HepG2 (cell line): ENCODE data around the gene TMCC1. TPM values are rescaled to one million over a fixed set of nuclear protein-coding genes. Genes with fewer than 3 reads are reported as not detected.

Experiments
- ELF1 ChIP-seq: sonication (generic); formaldehyde crosslinking; IDR thresholded peaks from 2 replicates; pipeline ENCODE4 v1.4.0; 2020; ENCODE audit warnings: missing genetic modification reagents
- FOXA3 ChIP-seq: IDR thresholded peaks from 2 replicates; pipeline ENCODE4 v1.6.1; 2016; ENCODE audit warnings: missing genetic modification reagents, missing compliant biosample characterization
- HNRNPL ChIP-seq: fragments of 200-400 bp; formaldehyde crosslinking; IDR thresholded peaks from 2 replicates; pipeline ENCODE4 v1.6.1; 2017; ENCODE audit warnings: mild to moderate bottlenecking, low read depth, low read length
- KIAA2018 ChIP-seq: sonication (generic); formaldehyde crosslinking; IDR thresholded peaks from 2 replicates; pipeline ENCODE4 v1.5.0; 2020; ENCODE audit warnings: mild to moderate bottlenecking, missing genetic modification reagents, borderline replicate concordance
- SRY ChIP-seq: sonication (generic); formaldehyde crosslinking; IDR thresholded peaks from 2 replicates; pipeline ENCODE4 v1.8.0; 2022; ENCODE audit warnings: mild to moderate bottlenecking, missing genetic modification reagents
- ZBTB7A ChIP-seq: sonication (generic); formaldehyde crosslinking; IDR thresholded peaks from 2 replicates; pipeline ENCODE4 v1.8.0; 2022; ENCODE audit warnings: mild to moderate bottlenecking, missing genetic modification reagents
- ZHX2 ChIP-seq, 2 experiments: sonication (generic) in 1 of 2; formaldehyde crosslinking in 1 of 2; IDR thresholded peaks; 2 replicates each; pipeline versions ENCODE4 v1.6.1 to v1.9.0; 2014 to 2022; ENCODE audit warnings: antibody characterized with exemption in 1 of 2, borderline replicate concordance in 1 of 2, inconsistent platforms in 1 of 2, low read depth in 1 of 2, missing genetic modification reagents in 1 of 2
- ZNF282 ChIP-seq: fragments of 450-650 bp; IDR thresholded peaks from 2 replicates; pipeline ENCODE4 v1.6.1; 2018; ENCODE audit not compliant: partially characterized antibody
- ZNF430 ChIP-seq: sonication (generic); formaldehyde crosslinking; IDR thresholded peaks from 2 replicates; pipeline ENCODE4 v1.9.0; 2021; ENCODE audit warnings: mild to moderate bottlenecking, missing genetic modification reagents
- ZNF451 ChIP-seq: sonication (generic); formaldehyde crosslinking; IDR thresholded peaks from 2 replicates; pipeline ENCODE4 v1.5.0; 2020; ENCODE audit warnings: mild to moderate bottlenecking, missing genetic modification reagents
- ZNF557 ChIP-seq: sonication (generic); formaldehyde crosslinking; IDR thresholded peaks from 2 replicates; pipeline ENCODE4 v1.4.0; 2020; ENCODE audit warnings: missing genetic modification reagents
- ZNF558 ChIP-seq: sonication (generic); formaldehyde crosslinking; IDR thresholded peaks from 2 replicates; pipeline ENCODE4 v1.9.0; 2022; ENCODE audit warnings: mild to moderate bottlenecking, missing genetic modification reagents, borderline replicate concordance
- polyA plus RNA-seq, 8 experiments: library from polyadenylated mRNA; depleted of rRNA in 3 of 8; stranded (reverse) in 7 of 8; unstranded in 1 of 8; fragments of >200 nt; fragmentation: Illumina TruSeq in 4 of 8; extraction: Trizol in 4 of 8; gene quantifications; 2 replicates each; pipeline versions ENCODE4 v1.2.1 to v1.2.3, GENCODE V29; 2011 to 2016; ENCODE audit warnings: low read depth in 4 of 8, missing spikeins in 1 of 8, mixed read lengths in 1 of 8; ENCODE audit not compliant: insufficient read depth in 1 of 8
- total RNA-seq, 5 experiments: library from RNA; depleted of rRNA; stranded (reverse); fragments of >200 nt; fragmentation: Illumina TruSeq; extraction: Trizol; gene quantifications; 2 replicates each; pipeline ENCODE4 v1.2.3, GENCODE V29; 2016; ENCODE audit warnings: low read depth in 1 of 5

TMCC1 gene
- total and polyA plus RNA-seq, 2 of the 13 experiments (the other 11 are each of a cell fraction or from before 2014, with no cell fraction given): 12.1 to 264 TPM

- TF ChIP-seq KIAA2018: no peak
- TF ChIP-seq ZNF430 (CRISPR knock-in tag): no peak
- no peak for TF ChIP-seq HNRNPL
- TF ChIP-seq ZBTB7A: no peak
- TF ChIP-seq ZNF557: no peak
- TF ChIP-seq FOXA3 (CRISPR knock-in tag): no peak
- no peak for TF ChIP-seq ZNF558 (CRISPR knock-in tag)
- no peak; the same call in none of the 2 replicates for TF ChIP-seq SRY (CRISPR knock-in tag)
- TF ChIP-seq ZNF451 (CRISPR knock-in tag): no peak; the same call in 1 of the 2 replicates
- no peak for TF ChIP-seq ZHX2 (IDR thresholded peaks at IDR 0.05; ENCODE audit: low read depth)
- no peak for TF ChIP-seq ZHX2 (CRISPR knock-in tag; IDR thresholded peaks at IDR 0.05; ENCODE audit: borderline replicate concordance)
- no peak for TF ChIP-seq ZNF282
- no peak; the same call in 1 of the 2 replicates for TF ChIP-seq ELF1 (CRISPR knock-in tag)
Observed at GRCh38 chr3:129627350-129628168, 266.0 kb downstream of the TMCC1 start (continued).
